GM12878 (cell line): ENCODE results near the gene KCNQ1OT1. TPM values are rescaled to one million over a fixed set of nuclear protein-coding genes. Genes with fewer than 3 reads are reported as not detected.

ENCODE experiments used
- ATAC-seq: fragments of 200-7000 bp; cut with Tn5 transposase; 3 replicates; pipeline ENCODE4 v1.9.1; 2020; ENCODE audit warnings: mild to moderate bottlenecking, moderate library complexity
- BruUV-seq: library from RNA; stranded (reverse); fragments of 400-500 nt; replicated peaks from 2 replicates; lab custom pipeline; 2021; lab: Mats Ljungman, UMichigan
- CTCF ChIA-PET: fragments of 300-600 bp; sonication (Branson Sonifier 250); formaldehyde crosslinking; extraction: SDS; loops from one replicate; lab custom pipeline; 2021; ENCODE audit warnings: inconsistent platforms; lab: Yijun Ruan, JAX
- POLR2A ChIA-PET: fragments of 350-600 bp; formaldehyde crosslinking; extraction: SDS; loops from one replicate; lab custom pipeline; 2021; ENCODE audit warnings: inconsistent platforms; lab: Charles Lee
- RAD21 ChIA-PET: fragments of 300-600 bp; sonication (Branson Sonifier 250); formaldehyde crosslinking; loops from one replicate; lab custom pipeline; 2023; ENCODE audit warnings: antibody characterized with exemption; ENCODE audit not compliant: unreplicated experiment; lab: Charles Lee
- SMC1A ChIA-PET: fragments of 300-600 bp; sonication (Branson Sonifier 250); formaldehyde crosslinking; loops from one replicate; lab custom pipeline; 2023; ENCODE audit not compliant: unreplicated experiment, uncharacterized antibody; lab: Charles Lee
- DNase-seq: peaks from one replicate; pipeline ENCODE4 v3.0.0-alpha.2; 2011; ENCODE audit warnings: low read depth, low spot score
- FAIRE-seq: peaks from 3 replicates; lab custom pipeline; 2011; peaks lifted over from hg19 to GRCh38; lab: Jason Lieb, UNC
- H2AFZ ChIP-seq: 2 replicates; pipeline ENCODE4 v1.6.0; 2011; ENCODE audit warnings: low read depth, low read length, control low read depth; ENCODE audit not compliant: control insufficient read depth
- H3K27ac ChIP-seq: 2 replicates; pipeline ENCODE4 v1.5.1; 2011; ENCODE audit warnings: control low read depth; ENCODE audit not compliant: control insufficient read depth, insufficient read depth
- H3K27me3 ChIP-seq, 2 experiments: replicated peaks in 1 of 2; 2 replicates each; pipeline versions ENCODE4 v1.6.0 to v1.6.1; 2011; ENCODE audit warnings: low read length in 1 of 2; ENCODE audit not compliant: control insufficient read depth in 2 of 2, insufficient read depth in 2 of 2
- H3K36me3 ChIP-seq, 2 experiments: 2 replicates each; pipeline ENCODE4 v1.5.1; 2011; ENCODE audit warnings: low read length in 1 of 2; ENCODE audit not compliant: control insufficient read depth in 2 of 2, insufficient read depth in 2 of 2
- H3K4me1 ChIP-seq: 2 replicates; pipeline ENCODE4 v1.6.1; 2011; ENCODE audit warnings: mild to moderate bottlenecking, low read length, moderate library complexity, mixed read lengths; ENCODE audit not compliant: control insufficient read depth, insufficient read depth
- H3K4me2 ChIP-seq: 2 replicates; pipeline ENCODE4 v1.6.0; 2011; ENCODE audit warnings: control low read depth; ENCODE audit not compliant: control insufficient read depth, insufficient read depth
- H3K4me3 ChIP-seq: fragments of 200-600 bp; sonication (generic); 2 replicates; pipeline ENCODE4 v1.5.1; 2016
- H3K79me2 ChIP-seq: 2 replicates; pipeline ENCODE4 v1.6.0; 2011; ENCODE audit warnings: low read length; ENCODE audit not compliant: control insufficient read depth, insufficient read depth
- H3K9ac ChIP-seq: 2 replicates; pipeline ENCODE4 v1.8.0; 2011; ENCODE audit warnings: low read length, control low read depth, mixed read lengths; ENCODE audit not compliant: control insufficient read depth, insufficient read depth
- H3K9me3 ChIP-seq: replicated peaks from 3 replicates; pipeline ENCODE4 v1.5.1; 2011; ENCODE audit warnings: mild to moderate bottlenecking, low read length; ENCODE audit not compliant: control insufficient read depth, insufficient read depth
- H4K20me1 ChIP-seq: 2 replicates; pipeline ENCODE4 v1.6.0; 2011; ENCODE audit not compliant: control insufficient read depth, insufficient read depth
- CBX5 ChIP-seq: sonication (generic); IDR thresholded peaks from 2 replicates; pipeline ENCODE4 v1.6.1; 2016; ENCODE audit warnings: low read depth, moderate library complexity, mild to moderate bottlenecking, inconsistent platforms
- DPF2 ChIP-seq: fragments of 450-650 bp; IDR thresholded peaks from 2 replicates; pipeline ENCODE4 v1.6.1; 2017; ENCODE audit warnings: mild to moderate bottlenecking
- EED ChIP-seq: sonication (generic); IDR thresholded peaks from 2 replicates; pipeline ENCODE4 v1.6.1; 2016; ENCODE audit warnings: antibody characterized with exemption, low read depth
- RELA ChIP-seq: fragments of 450-650 bp; IDR thresholded peaks from 2 replicates; pipeline ENCODE4 v1.8.0; 2014; ENCODE audit warnings: borderline replicate concordance; ENCODE audit not compliant: partially characterized antibody
- TBL1XR1 ChIP-seq: IDR thresholded peaks from 2 replicates; pipeline ENCODE4 v1.6.1; 2012; ENCODE audit warnings: low read depth, low read length, improper control_type of control experiment
- WGBS: methylation state at CpG from one replicate; pipeline ENCODE4 v1.1.6; 2016; ENCODE audit warnings: low lambda C conversion rate; ENCODE audit not compliant: insufficient replicate concordance, insufficient coverage; ENCODE audit errors: missing lambda C conversion rate; 5-methylcytosine and 5-hydroxymethylcytosine counted together
- in situ Hi-C: fragments of 300-500 bp; cut with MboI; formaldehyde crosslinking; loops from 9 replicates; pipeline ENCODE4 v1.14.3; 2018; ENCODE audit warnings: mixed read lengths
- intact Hi-C: fragments of 100-400 bp; cut with micrococcal nuclease; formaldehyde crosslinking; loops from one replicate; pipeline ENCODE4 v1.14.2; 2022; ENCODE audit not compliant: unreplicated experiment
- polyA plus RNA-seq, 11 experiments: library from polyadenylated mRNA; depleted of rRNA in 4 of 11; unstranded in 6 of 11; stranded (reverse) in 5 of 11; fragments of >200 nt; fragmentation: Nextera tagmentation in 4 of 11; fragmentation: Illumina TruSeq in 1 of 11; extraction: Ambion mirVana in 4 of 11; extraction: Trizol in 1 of 11; gene quantifications; 1 replicate in 1 of 11; 2 replicates in 10 of 11; pipeline versions ENCODE4 v1.2.1 to v1.2.3, GENCODE V29; 2011 to 2016; ENCODE audit warnings: inconsistent platforms in 2 of 11, missing spikeins in 2 of 11, low read depth in 1 of 11
- total RNA-seq, 4 experiments: library from RNA; depleted of rRNA in 3 of 4; stranded (reverse); fragments of >200 nt in 3 of 4; fragmentation: Illumina TruSeq in 1 of 4; extraction: Trizol in 1 of 4; gene quantifications; 2 replicates each; pipeline versions ENCODE4 v1.2.1 to v1.2.3, GENCODE V29; 2013 to 2021
- TF ChIP-seq, protein P1 (sequence below): IDR thresholded peaks from 2 replicates; pipeline ENCODE4 v1.6.1; 2012; ENCODE audit warnings: mild to moderate bottlenecking, low read depth, low read length

KCNQ1OT1 gene
- total and polyA plus RNA-seq, 10 of the 15 experiments (the other 5 are each of a cell fraction or from before 2014, with no cell fraction given), result 0.02 to 1.6 (median 0.41) TPM

DNA sequence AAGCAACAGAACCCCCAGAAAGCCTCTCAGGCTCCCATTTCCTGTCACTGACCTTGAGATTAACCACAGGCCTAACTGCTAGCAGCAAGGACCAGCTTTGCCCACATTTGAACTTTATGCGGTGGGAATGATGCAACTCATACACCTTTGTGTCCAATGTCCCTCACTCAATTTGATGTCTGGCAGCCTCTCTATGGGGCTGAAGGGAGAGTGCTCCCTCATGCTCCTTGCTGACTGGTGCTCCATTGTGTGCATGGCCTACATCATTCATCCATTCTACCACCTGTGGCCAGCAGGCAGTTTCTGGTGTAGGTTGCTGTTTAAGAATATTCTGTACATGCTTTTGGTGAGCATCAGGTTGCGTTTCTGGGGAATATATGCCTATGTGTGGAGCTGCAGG is 31.9 kb downstream of the KCNQ1OT1 start:
- Histone ChIP-seq H3K9ac (no peak overlapping the region), H3K4me1 (no peaks in the 10 kb centered on the region), H3K27me3 (no peaks in the 10 kb centered on the region), H4K20me1 (no peaks in the 10 kb centered on the region), H3K9me3 (no peaks in the 10 kb centered on the region; the same call in 2 of the 3 replicates), H3K36me3 (no peaks in the 10 kb centered on the region; a peak in 2 of 4 replicates), H3K4me2 (no peak overlapping the region), H3K4me3 (no peak overlapping the region), H3K27ac (no peak overlapping the region), H2AFZ (no peak overlapping the region), H3K79me2 (no peaks in the 10 kb centered on the region; the same call in 1 of the 2 replicates)
- CTCF ChIA-PET, result no interaction called here
- POLR2A ChIA-PET, result no interaction called here
- no peak for FAIRE-seq
- SMC1A ChIA-PET, result no interaction called here
- 94% methylated on average over 2 of the region's 2 CpGs for WGBS
- intact Hi-C loops, result no loop called here
- TF ChIP-seq DPF2 (no peak), TBL1XR1 (no peak), EED (no peak), CBX5 (no peak), RELA (no peak)
- TF ChIP-seq, protein P1, sequence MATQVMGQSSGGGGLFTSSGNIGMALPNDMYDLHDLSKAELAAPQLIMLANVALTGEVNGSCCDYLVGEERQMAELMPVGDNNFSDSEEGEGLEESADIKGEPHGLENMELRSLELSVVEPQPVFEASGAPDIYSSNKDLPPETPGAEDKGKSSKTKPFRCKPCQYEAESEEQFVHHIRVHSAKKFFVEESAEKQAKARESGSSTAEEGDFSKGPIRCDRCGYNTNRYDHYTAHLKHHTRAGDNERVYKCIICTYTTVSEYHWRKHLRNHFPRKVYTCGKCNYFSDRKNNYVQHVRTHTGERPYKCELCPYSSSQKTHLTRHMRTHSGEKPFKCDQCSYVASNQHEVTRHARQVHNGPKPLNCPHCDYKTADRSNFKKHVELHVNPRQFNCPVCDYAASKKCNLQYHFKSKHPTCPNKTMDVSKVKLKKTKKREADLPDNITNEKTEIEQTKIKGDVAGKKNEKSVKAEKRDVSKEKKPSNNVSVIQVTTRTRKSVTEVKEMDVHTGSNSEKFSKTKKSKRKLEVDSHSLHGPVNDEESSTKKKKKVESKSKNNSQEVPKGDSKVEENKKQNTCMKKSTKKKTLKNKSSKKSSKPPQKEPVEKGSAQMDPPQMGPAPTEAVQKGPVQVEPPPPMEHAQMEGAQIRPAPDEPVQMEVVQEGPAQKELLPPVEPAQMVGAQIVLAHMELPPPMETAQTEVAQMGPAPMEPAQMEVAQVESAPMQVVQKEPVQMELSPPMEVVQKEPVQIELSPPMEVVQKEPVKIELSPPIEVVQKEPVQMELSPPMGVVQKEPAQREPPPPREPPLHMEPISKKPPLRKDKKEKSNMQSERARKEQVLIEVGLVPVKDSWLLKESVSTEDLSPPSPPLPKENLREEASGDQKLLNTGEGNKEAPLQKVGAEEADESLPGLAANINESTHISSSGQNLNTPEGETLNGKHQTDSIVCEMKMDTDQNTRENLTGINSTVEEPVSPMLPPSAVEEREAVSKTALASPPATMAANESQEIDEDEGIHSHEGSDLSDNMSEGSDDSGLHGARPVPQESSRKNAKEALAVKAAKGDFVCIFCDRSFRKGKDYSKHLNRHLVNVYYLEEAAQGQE, result no peak
- BruUV-seq, result TSS peak; percentile 49
- RAD21 ChIA-PET, result no interaction called here
- ATAC-seq, result no peak
- DNase-seq, result no peak
- in situ Hi-C loops, result no loop called here
